ENCODE data around the gene ALDH3B1.

The ALDH3B1 gene

GRCh38 chr11:68066742-68067141, 56.6 kb downstream of the ALDH3B1 start:
- DNase-seq (ENCODE audit: low read depth in 2 of 2) = no peak

- DNase-seq (ENCODE audit: low read depth in 2 of 2) = no peak
Observed at GRCh38 chr11:68067991-68068390, 57.9 kb downstream of the ALDH3B1 start.

DNA sequence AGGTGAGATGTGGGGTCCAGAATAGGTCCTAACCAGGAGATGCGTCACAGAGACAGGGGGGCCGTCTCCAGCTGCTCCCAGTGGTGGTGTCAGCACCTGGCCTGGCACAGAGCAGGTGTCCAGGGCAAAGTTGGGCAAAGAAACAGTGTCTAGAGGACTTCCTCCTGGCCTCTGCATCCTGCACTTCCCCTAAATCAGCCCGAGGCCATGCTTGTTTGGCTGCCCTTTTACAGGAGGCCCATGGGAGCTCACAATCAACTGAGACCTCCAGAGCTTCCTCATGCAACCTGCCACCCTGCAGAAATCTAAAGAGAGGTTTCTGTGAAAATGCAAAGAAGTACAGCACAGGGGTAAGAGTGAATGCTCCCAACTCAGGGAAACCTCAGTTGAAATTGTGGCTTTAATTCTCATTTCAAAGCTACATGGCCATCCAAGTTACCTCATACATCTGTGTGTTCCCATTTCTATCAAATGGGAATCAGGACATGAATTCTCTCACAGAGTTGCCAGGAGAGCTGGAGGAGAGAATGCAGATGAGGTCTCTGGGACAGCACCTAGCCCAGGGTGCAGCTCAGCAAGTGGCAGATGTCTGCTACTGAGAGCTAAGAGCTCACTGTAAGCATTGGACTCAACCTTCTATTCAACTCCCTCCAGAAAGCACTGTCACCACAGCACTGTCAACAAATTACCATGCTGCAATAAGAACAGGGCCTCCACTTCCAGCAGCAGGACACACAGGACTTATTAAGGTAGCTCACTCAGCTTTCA, 61.3 kb downstream of the ALDH3B1 start:
- no peak for DNase-seq (ENCODE audit: low read depth in 2 of 2)

DNA sequence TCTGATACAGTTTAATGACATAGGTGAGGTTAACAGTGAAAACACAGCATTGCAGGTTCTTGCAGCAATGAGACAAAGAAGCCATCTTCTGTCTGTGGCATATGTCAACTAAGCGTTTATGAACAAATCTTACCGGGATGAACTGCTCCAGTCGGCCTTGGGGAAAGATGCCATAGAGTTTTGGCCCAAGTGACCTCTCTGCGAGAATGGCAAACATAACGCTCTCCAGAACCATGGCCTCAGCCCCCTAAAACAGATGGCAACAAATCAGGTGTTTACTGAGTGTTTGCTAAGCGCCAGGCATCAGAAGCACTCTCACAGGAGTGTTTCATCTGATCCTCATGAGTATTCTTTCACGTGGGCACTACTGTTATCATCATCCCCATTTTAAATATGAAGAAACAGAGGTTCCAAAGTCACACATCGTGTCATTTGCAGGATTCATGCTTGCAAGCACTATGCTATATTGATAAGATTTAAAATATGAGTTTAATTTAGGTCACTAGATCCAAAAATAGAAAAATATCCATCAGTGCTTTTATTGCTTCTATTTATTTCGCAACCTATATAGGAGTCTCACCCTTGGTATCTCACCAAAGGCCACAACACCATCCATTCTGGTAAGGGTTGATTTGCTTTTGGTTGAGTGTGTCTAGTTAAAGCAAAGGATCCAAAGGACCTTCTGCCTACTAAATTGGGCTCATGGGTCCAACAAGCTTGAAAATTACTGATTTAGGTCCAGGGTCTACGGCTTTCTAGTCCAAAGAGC, 64.6 kb downstream of the ALDH3B1 start:
- DNase-seq (ENCODE audit: low read depth in 2 of 2) = no peak

GRCh38 chr11:68076371-68077042, 66.4 kb downstream of the ALDH3B1 start:
- DNase-seq (ENCODE audit: low read depth in 2 of 2) = no peak

- no peak for DNase-seq (ENCODE audit: low read depth in 2 of 2)
Observed at GRCh38 chr11:68077617-68078582, 67.8 kb downstream of the ALDH3B1 start.

Measured in fibroblast of skin of left biceps (primary cell).